GM12878 (cell line): ENCODE data around the gene BPIFB3.
"Not testable (repeated sequence)": the region's sequence is repeated elsewhere in the genome, so short reads cannot be mapped to it uniquely, and the experiment has no call there.

Experiments used
- CEBPB ChIP-seq, 2 experiments: fragments of 150-350 bp in 1 of 2; IDR thresholded peaks; 2 replicates each; pipeline ENCODE4 v1.6.1; 2012 to 2014; ENCODE audit warnings: low read depth in 2 of 2, low read length in 2 of 2, borderline replicate concordance in 1 of 2, inconsistent platforms in 1 of 2
- POLR2AphosphoS5 ChIP-seq: IDR thresholded peaks from 2 replicates; pipeline ENCODE4 v1.6.1; 2011; ENCODE audit warnings: mild to moderate bottlenecking, low read length, inconsistent platforms
- RB1 ChIP-seq: fragments of 450-650 bp; formaldehyde crosslinking; IDR thresholded peaks from 2 replicates; pipeline ENCODE4 v1.6.1; 2017; ENCODE audit warnings: mild to moderate bottlenecking, borderline replicate concordance
- ZNF24 ChIP-seq: fragments of 450-650 bp; IDR thresholded peaks from 2 replicates; pipeline ENCODE4 v1.6.1; 2017; ENCODE audit warnings: antibody characterized with exemption, mild to moderate bottlenecking

DNA sequence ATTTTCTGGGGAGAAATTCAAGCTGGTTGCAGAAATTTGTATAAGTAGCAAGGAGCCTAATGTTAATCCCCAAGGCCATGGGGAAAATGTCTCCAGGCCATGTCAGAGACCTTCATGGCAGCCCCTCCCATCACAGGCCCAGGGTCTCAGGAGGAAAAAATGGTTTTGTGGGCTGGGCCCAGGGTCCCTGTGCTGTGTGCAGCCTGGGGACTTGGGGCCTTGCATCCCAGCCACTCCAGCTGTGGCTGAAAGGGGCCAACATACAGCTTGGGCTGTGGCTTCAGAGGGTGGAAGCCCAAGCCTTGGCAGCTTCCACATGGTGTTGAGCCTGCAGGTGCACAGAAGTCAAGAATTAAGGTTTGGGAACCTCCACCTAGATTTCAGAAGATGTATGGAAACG, 68.6 kb downstream of the BPIFB3 start:
- not testable (repeated sequence) for TF ChIP-seq RB1; CEBPB (IDR thresholded peaks at IDR 0.05; ENCODE audit: borderline replicate concordance in 1 of 2, low read depth in 2 of 2, low read length in 2 of 2); POLR2AphosphoS5; ZNF24
